Astrocyte of the spinal cord (primary cell): ENCODE measurements around the gene LRRC26.

Experiments used
- DNase-seq: peaks from one replicate; pipeline ENCODE4 v3.0.0; 2011; ENCODE audit warnings: low read depth, low spot score
- H3K4me3 ChIP-seq: 2 replicates; pipeline ENCODE4 v1.5.1; 2011; ENCODE audit warnings: low read depth, mild to moderate bottlenecking, low read length, moderate library complexity
- in situ Hi-C: cut with HindIII; loops from 2 replicates; pipeline ENCODE4 v1.10.0; 2017; ENCODE audit warnings: low sequenced_read_pairs
- TF ChIP-seq, protein P1 (sequence below): IDR thresholded peaks from 2 replicates; pipeline ENCODE4 v1.5.1; 2012; ENCODE audit warnings: low read depth, mild to moderate bottlenecking, low read length, inconsistent platforms

LRRC26 gene

DNA sequence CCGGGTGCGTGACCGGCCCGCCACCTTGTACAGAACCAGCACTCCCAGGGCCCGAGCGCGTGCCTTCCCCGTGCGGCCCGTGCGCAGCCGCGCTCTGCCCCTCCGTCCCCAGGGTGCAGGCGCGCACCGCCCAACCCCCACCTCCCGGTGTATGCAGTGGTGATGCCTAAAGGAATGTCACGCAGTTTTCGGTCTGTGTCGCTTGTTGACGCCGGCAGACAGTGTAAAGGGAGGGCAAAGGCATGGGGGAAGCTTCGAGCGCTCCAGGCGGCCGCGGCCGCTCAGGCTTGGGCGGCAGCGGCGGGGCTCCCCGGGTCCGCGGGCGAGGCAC lies 1.3 kb downstream of the LRRC26 start:
- no peak overlapping the region for H3K4me3 ChIP-seq
- DNase-seq = no peak
- in situ Hi-C loops = no loop called here
- TF ChIP-seq, protein P1, sequence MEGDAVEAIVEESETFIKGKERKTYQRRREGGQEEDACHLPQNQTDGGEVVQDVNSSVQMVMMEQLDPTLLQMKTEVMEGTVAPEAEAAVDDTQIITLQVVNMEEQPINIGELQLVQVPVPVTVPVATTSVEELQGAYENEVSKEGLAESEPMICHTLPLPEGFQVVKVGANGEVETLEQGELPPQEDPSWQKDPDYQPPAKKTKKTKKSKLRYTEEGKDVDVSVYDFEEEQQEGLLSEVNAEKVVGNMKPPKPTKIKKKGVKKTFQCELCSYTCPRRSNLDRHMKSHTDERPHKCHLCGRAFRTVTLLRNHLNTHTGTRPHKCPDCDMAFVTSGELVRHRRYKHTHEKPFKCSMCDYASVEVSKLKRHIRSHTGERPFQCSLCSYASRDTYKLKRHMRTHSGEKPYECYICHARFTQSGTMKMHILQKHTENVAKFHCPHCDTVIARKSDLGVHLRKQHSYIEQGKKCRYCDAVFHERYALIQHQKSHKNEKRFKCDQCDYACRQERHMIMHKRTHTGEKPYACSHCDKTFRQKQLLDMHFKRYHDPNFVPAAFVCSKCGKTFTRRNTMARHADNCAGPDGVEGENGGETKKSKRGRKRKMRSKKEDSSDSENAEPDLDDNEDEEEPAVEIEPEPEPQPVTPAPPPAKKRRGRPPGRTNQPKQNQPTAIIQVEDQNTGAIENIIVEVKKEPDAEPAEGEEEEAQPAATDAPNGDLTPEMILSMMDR = no peak

DNA sequence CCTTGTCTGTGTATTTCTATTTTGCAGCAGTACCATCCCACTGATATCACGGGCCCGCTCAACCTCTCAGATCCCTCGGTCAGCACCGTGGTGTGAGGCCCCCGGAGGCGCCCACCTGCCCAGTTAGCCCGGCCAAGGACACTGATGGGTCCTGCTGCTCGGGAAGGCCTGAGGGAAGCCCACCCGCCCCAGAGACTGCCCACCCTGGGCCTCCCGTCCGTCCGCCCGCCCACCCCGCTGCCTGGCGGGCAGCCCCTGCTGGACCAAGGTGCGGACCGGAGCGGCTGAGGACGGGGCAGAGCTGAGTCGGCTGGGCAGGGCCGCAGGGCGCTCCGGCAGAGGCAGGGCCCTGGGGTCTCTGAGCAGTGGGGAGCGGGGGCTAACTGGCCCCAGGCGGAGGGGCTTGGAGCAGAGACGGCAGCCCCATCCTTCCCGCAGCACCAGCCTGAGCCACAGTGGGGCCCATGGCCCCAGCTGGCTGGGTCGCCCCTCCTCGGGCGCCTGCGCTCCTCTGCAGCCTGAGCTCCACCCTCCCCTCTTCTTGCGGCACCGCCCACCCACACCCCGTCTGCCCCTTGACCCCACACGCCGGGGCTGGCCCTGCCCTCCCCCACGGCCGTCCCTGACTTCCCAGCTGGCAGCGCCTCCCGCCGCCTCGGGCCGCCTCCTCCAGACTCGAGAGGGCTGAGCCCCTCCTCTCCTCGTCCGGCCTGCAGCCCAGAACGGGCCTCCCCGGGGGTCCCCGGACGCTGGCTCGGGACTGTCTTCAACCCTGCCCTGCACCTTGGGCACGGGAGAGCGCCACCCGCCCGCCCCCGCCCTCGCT lies 1.9 kb downstream of the LRRC26 start:
- in situ Hi-C loops = no loop called here
- H3K4me3 ChIP-seq = no peak overlapping the region
- no peak for DNase-seq
- TF ChIP-seq, protein P1 = no peak

DNA sequence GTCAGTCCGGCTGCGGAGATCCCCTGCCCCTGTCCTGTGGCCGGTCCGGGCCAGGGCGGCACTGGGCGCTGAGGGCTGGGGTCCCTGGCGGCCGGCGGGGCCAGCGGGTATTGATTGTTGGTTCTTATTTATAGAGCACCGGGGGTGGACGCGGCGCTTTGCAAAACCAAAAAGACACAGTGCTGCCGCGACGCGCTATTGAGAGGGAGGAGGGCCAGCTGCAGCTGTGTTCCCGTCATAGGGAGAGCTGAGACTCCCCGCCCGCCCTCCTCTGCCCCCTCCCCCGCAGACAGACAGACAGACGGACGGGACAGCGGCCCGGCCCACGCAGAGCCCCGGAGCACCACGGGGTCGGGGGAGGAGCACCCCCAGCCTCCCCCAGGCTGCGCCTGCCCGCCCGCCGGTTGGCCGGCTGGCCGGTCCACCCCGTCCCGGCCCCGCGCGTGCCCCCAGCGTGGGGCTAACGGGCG lies 2.5 kb downstream of the LRRC26 start:
- DNase-seq = no peak
- in situ Hi-C loops = no loop called here
- TF ChIP-seq, protein P1 = no peak
- H3K4me3 ChIP-seq = no peak overlapping the region

DNA sequence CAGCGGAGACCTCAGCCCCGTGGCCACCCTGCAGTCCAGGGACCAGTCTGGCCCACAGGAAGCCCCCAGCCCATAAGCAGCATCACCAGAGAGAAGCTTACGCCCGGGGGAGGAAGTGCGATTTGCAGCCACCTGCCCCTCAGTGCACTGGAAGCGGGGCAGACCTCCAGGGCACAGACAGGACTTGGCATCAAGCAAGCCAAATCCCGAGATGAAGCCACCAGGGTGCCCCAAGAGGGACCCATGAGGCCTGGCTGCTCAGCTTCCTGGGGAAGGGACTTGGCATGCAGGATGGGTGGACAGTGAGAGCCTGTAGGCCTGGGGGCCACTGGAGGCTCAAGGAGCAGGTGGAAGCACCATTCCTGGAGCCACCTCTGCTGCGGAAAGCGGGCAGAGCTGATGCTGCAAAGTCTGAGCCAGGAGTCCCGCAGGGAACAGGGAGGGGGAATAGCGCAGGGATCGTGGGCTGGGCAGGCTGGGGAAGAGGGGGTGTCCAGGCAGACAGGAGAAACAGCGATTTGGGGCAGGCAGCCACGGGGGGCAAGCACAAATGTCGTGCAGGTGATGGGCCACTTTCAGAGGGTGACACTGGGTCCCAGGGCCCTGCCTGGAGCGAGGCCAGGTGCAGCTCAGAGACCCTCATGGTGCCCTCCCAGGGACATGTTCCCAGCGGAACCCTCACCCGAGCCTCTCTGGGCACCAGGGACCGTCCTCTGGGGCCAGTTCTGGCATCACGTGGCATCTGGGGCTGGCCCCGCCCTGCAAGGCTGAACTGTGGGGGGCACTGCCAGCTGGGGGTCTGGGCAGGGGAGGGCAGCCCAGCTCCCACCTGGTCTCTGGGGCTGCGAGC lies 3.2 kb downstream of the LRRC26 start:
- in situ Hi-C loops = no loop called here
- no peak for DNase-seq
- H3K4me3 ChIP-seq = no peak overlapping the region
- TF ChIP-seq, protein P1 = no peak

DNA sequence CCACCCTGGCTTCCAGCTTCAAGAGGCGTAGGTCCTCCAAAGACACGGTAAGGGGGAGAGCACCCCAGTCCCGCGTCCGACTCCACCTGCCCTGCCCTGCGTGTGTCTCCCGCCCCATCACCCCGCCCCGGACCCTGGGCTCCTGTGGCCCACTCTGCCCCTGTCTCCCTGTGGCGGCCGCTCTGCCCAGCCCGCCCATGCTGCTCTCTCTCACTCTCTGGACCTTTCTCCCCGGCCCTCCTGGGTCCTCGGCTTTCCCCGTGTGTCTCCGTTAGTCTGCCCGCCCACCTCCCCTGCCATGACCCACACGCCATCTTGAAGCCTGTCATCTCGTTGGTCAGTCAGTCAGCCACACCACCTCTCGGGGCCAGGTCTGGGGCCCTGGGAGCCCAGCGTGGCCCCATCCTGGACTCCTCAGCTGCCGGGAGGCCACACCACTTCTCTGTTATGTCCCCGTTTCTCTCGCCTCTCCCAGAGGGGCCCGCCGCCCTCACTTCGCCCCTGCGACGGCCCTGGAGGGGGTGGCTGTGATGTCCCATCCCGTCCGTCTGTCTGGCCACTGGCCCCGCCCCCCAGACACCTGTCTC lies 4.5 kb downstream of the LRRC26 start:
- H3K4me3 ChIP-seq = no peak overlapping the region
- in situ Hi-C loops = no loop called here
- TF ChIP-seq, protein P1 = no peak
- DNase-seq = no peak

DNA sequence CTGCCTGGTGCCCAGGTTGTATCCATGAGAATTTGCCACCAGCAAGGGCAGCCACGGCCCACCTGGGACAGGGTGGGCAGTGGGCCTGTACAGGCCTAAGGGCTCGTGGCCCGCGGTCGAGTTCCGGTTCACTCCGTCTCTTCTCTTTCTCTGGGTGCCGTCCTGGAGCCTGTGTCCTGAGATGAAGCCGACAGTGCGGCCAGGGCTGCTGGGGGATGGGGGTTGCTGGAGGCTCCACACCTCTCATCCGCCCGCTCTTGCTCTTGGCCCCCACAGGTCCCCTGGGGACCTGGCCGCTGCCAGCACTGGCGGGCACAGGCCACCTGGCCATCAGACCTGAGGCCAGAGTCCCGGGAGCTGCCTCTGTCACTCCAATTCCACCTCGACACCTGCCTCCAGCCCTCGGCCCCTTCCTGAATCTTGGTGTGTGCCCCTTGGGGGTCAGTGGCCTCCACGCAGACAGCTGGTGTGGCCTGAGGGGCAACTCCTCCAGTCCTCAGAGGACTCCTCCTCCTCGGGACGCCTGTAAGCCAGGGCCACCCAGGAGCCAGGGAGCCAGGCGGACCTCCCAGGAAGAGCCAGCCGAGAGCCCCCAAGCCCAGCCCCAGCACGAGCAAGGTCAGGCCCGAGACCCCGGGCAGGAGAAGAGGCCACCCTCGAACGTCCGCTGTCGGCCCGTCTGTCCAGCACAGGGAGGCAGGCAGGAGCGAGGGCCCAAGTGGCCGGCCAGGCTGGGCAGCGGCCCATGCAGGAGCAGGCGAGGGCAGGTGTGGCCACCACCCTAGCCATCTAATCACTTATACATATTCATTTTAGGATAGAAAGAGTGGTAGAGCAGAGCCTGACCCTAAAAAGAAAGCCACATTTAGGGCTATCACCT lies 5.2 kb downstream of the LRRC26 start:
- TF ChIP-seq, protein P1 = no peak
- H3K4me3 ChIP-seq = no peak overlapping the region
- in situ Hi-C loops = no loop called here
- DNase-seq = no peak
